Measurements from ENCODE around the gene GREB1L.

- TF ChIP-seq CTCF (IDR thresholded peaks at IDR 0.05), result no peak
- TF ChIP-seq ESRRA (CRISPR knock-in tag; IDR thresholded peaks at IDR 0.05; ENCODE audit: borderline replicate concordance), result no peak
- TF ChIP-seq USF1 (CRISPR knock-in tag; IDR thresholded peaks at IDR 0.05), result no peak
- TF ChIP-seq NR1H2 (CRISPR knock-in tag; IDR thresholded peaks at IDR 0.05), result no peak
- no peak for TF ChIP-seq E2F1 (CRISPR knock-in tag; IDR thresholded peaks at IDR 0.05)
- no peak for TF ChIP-seq SMAD3 (CRISPR knock-in tag; IDR thresholded peaks at IDR 0.05; ENCODE audit: borderline replicate concordance)
- TF ChIP-seq NFE2L1 (CRISPR knock-in tag; IDR thresholded peaks at IDR 0.05), result no peak
- no peak for TF ChIP-seq MAX (CRISPR knock-in tag; IDR thresholded peaks at IDR 0.05)
- TF ChIP-seq STAT6 (CRISPR knock-in tag; conservative IDR thresholded peaks at IDR 0.05; ENCODE audit: low read depth), result no peak
These were observed 30.1 kb downstream of the GREB1L start for GRCh38 chr18:21272016-21272579.

All from WTC11 (cell line).